IMR-90 (cell line): ENCODE results near the gene NGB. TPM values are rescaled to one million over a fixed set of nuclear protein-coding genes. Genes with fewer than 3 reads are reported as not detected.

Experiments
- ATAC-seq: fragments of 200-7000 bp; cut with Tn5 transposase; 2 replicates; pipeline ENCODE4 v1.9.1; 2020; ENCODE audit warnings: low read depth, mild to moderate bottlenecking, moderate library complexity
- BruUV-seq: library from RNA; stranded (reverse); fragments of 400-500 nt; replicated peaks from 2 replicates; lab custom pipeline; 2021; lab: Mats Ljungman, UMichigan
- CTCF ChIA-PET: fragments of 300-600 bp; formaldehyde crosslinking; extraction: SDS; loops from one replicate; lab custom pipeline; 2021; ENCODE audit warnings: antibody characterized with exemption; lab: Yijun Ruan, JAX
- POLR2A ChIA-PET: fragments of 300-600 bp; sonication (Branson Sonifier 250); formaldehyde crosslinking; loops from one replicate; lab custom pipeline; 2022; ENCODE audit warnings: antibody characterized with exemption; ENCODE audit not compliant: unreplicated experiment; lab: Charles Lee
- DNase-seq: peaks from one replicate; pipeline ENCODE4 v3.0.0; 2013
- H2AFZ ChIP-seq: replicated peaks from 2 replicates; pipeline ENCODE3; 2013; ENCODE audit warnings: low read length, mild to moderate bottlenecking; ENCODE audit not compliant: poor library complexity
- H2AK5ac ChIP-seq: 2 replicates; pipeline ENCODE4 v1.6.1; 2013; ENCODE audit warnings: low read depth, low read length, inconsistent platforms
- H2AK9ac ChIP-seq: replicated peaks from 2 replicates; pipeline ENCODE3; 2013; ENCODE audit warnings: mild to moderate bottlenecking, low read depth, low read length, moderate library complexity; ENCODE audit not compliant: poor library complexity
- H2BK120ac ChIP-seq: 2 replicates; pipeline ENCODE4 v1.6.1; 2013; ENCODE audit warnings: low read depth, low read length, inconsistent platforms
- H2BK15ac ChIP-seq: 3 replicates; pipeline ENCODE4 v1.6.1; 2013; ENCODE audit warnings: low read depth, low read length, inconsistent platforms
- H2BK20ac ChIP-seq: 2 replicates; pipeline ENCODE4 v1.6.1; 2013; ENCODE audit warnings: low read depth, mild to moderate bottlenecking, inconsistent platforms, low read length, moderate library complexity
- H2BK5ac ChIP-seq: 2 replicates; pipeline ENCODE4 v1.6.1; 2013; ENCODE audit warnings: mild to moderate bottlenecking, low read depth, low read length, inconsistent platforms; ENCODE audit not compliant: poor library complexity, severe bottlenecking
- H3K14ac ChIP-seq: replicated peaks from 2 replicates; pipeline ENCODE4 v1.6.1; 2013; ENCODE audit warnings: low read depth, low read length, inconsistent platforms
- H3K18ac ChIP-seq: 2 replicates; pipeline ENCODE4 v1.6.1; 2013; ENCODE audit warnings: low read depth, low read length, control low read depth
- H3K23ac ChIP-seq: 2 replicates; pipeline ENCODE4 v1.6.1; 2013; ENCODE audit warnings: low read depth, low read length, inconsistent platforms
- H3K27ac ChIP-seq: 2 replicates; pipeline ENCODE4 v1.5.1; 2013; ENCODE audit warnings: mild to moderate bottlenecking, control low read depth, low read length; ENCODE audit not compliant: insufficient read depth
- H3K27me3 ChIP-seq: 2 replicates; pipeline ENCODE4 v1.6.1; 2013; ENCODE audit warnings: low read length; ENCODE audit not compliant: control insufficient read depth, insufficient read depth
- H3K36me3 ChIP-seq: 2 replicates; pipeline ENCODE4 v1.6.1; 2013; ENCODE audit warnings: low read length, mixed read lengths; ENCODE audit not compliant: control insufficient read depth, insufficient read depth
- H3K4ac ChIP-seq: 2 replicates; pipeline ENCODE4 v1.6.1; 2013; ENCODE audit warnings: low read depth, low read length, inconsistent platforms
- H3K4me1 ChIP-seq: 2 replicates; pipeline ENCODE4 v1.6.1; 2013; ENCODE audit warnings: low read length, mixed read lengths; ENCODE audit not compliant: control insufficient read depth, insufficient read depth
- H3K4me2 ChIP-seq: 2 replicates; pipeline ENCODE4 v1.6.1; 2013; ENCODE audit warnings: low read depth, mild to moderate bottlenecking, control low read depth, low read length, moderate library complexity
- H3K4me3 ChIP-seq: 2 replicates; pipeline ENCODE4 v1.5.1; 2013; ENCODE audit warnings: low read depth, mild to moderate bottlenecking, control low read depth, low read length, moderate library complexity; ENCODE audit not compliant: insufficient read depth
- H3K56ac ChIP-seq: 2 replicates; pipeline ENCODE4 v1.6.1; 2013; ENCODE audit warnings: low read length, inconsistent platforms; ENCODE audit not compliant: insufficient read depth; ENCODE audit errors: extremely low read depth
- H3K79me1 ChIP-seq, 2 experiments: 2 replicates each; pipeline ENCODE4 v1.6.1; 2013; ENCODE audit warnings: low read length in 2 of 2, inconsistent platforms in 1 of 2, low read depth in 1 of 2
- H3K9ac ChIP-seq: 2 replicates; pipeline ENCODE4 v1.6.1; 2013; ENCODE audit warnings: low read depth, low read length, control low read depth
- H3K9me1 ChIP-seq: 2 replicates; pipeline ENCODE4 v1.6.1; 2013; ENCODE audit warnings: low read length, inconsistent platforms; ENCODE audit not compliant: insufficient read depth
- H3K9me3 ChIP-seq: 2 replicates; pipeline ENCODE4 v1.6.1; 2013; ENCODE audit warnings: low read length; ENCODE audit not compliant: control insufficient read depth, insufficient read depth
- H4K20me1 ChIP-seq: 2 replicates; pipeline ENCODE4 v1.6.1; 2013; ENCODE audit warnings: low read length, inconsistent platforms; ENCODE audit not compliant: insufficient read depth
- H4K5ac ChIP-seq: 2 replicates; pipeline ENCODE4 v1.6.1; 2013; ENCODE audit warnings: mild to moderate bottlenecking, low read depth, low read length, control low read depth
- H4K8ac ChIP-seq, 2 experiments: 2 replicates each; pipeline ENCODE4 v1.6.1; 2013; ENCODE audit warnings: low read depth in 2 of 2, low read length in 2 of 2, control low read depth in 1 of 2, inconsistent platforms in 1 of 2
- H4K91ac ChIP-seq: 2 replicates; pipeline ENCODE4 v1.6.1; 2013; ENCODE audit warnings: low read depth, low read length, inconsistent platforms; ENCODE audit not compliant: insufficient read depth
- BHLHE40 ChIP-seq: fragments of 150-350 bp; IDR thresholded peaks from 2 replicates; pipeline ENCODE4 v1.6.1; 2016; ENCODE audit warnings: mild to moderate bottlenecking, low read depth, low read length
- CEBPB ChIP-seq: IDR thresholded peaks from 2 replicates; pipeline ENCODE4 v1.6.1; 2012; ENCODE audit warnings: low read depth, low read length, improper control_type of control experiment
- CHD1 ChIP-seq: IDR thresholded peaks from 2 replicates; pipeline ENCODE4 v1.6.1; 2012; ENCODE audit warnings: low read depth, low read length, improper control_type of control experiment
- CTCF ChIP-seq: conservative IDR thresholded peaks from 2 replicates; pipeline ENCODE4 v1.5.1; 2012; ENCODE audit warnings: mild to moderate bottlenecking, low read depth, low read length, improper control_type of control experiment
- ELK1 ChIP-seq: fragments of 150-350 bp; IDR thresholded peaks from 2 replicates; pipeline ENCODE4 v1.6.1; 2016; ENCODE audit warnings: low read depth, mild to moderate bottlenecking, low read length, moderate library complexity, borderline replicate concordance
- FOS ChIP-seq: fragments of 150-350 bp; IDR thresholded peaks from 2 replicates; pipeline ENCODE4 v1.6.1; 2016; ENCODE audit warnings: low read depth, low read length
- MAFK ChIP-seq: IDR thresholded peaks from 2 replicates; pipeline ENCODE4 v1.6.1; 2012; ENCODE audit warnings: low read depth, low read length, improper control_type of control experiment
- MAZ ChIP-seq: IDR thresholded peaks from 2 replicates; pipeline ENCODE4 v1.6.1; 2012; ENCODE audit warnings: low read depth, mild to moderate bottlenecking, low read length, improper control_type of control experiment, moderate library complexity, borderline replicate concordance
- NFE2L2 ChIP-seq: fragments of 150-350 bp; IDR thresholded peaks from 2 replicates; pipeline ENCODE4 v1.6.1; 2016; ENCODE audit warnings: low read depth, mild to moderate bottlenecking, low read length
- POLR2A ChIP-seq: IDR thresholded peaks from 2 replicates; pipeline ENCODE4 v1.6.1; 2012; ENCODE audit warnings: mild to moderate bottlenecking, low read depth, low read length
- RAD21 ChIP-seq: IDR thresholded peaks from 2 replicates; pipeline ENCODE4 v1.6.1; 2012; ENCODE audit warnings: low read length, improper control_type of control experiment
- RCOR1 ChIP-seq: IDR thresholded peaks from 2 replicates; pipeline ENCODE4 v1.6.1; 2012; ENCODE audit warnings: mild to moderate bottlenecking, low read length, improper control_type of control experiment; ENCODE audit not compliant: insufficient replicate concordance
- RFX5 ChIP-seq: IDR thresholded peaks from 2 replicates; pipeline ENCODE4 v1.8.0; 2012; ENCODE audit warnings: low read depth, mild to moderate bottlenecking, low read length, moderate library complexity
- SMC3 ChIP-seq: fragments of 150-350 bp; IDR thresholded peaks from 2 replicates; pipeline ENCODE4 v1.6.1; 2016; ENCODE audit warnings: low read depth, mild to moderate bottlenecking, antibody characterized with exemption, low read length, moderate library complexity
- USF2 ChIP-seq: fragments of 150-350 bp; IDR thresholded peaks from 2 replicates; pipeline ENCODE4 v1.6.1; 2017; ENCODE audit warnings: mild to moderate bottlenecking, antibody characterized with exemption, low read length, low read depth
- WGBS, 2 experiments: methylation state at CpG; one replicate each; pipeline versions ENCODE4 v1.1.5 to v1.1.7; 2013; ENCODE audit warnings: missing lambda C conversion rate in 2 of 2; ENCODE audit not compliant: insufficient read length in 1 of 2; ENCODE audit errors: extremely low coverage in 2 of 2; 5-methylcytosine and 5-hydroxymethylcytosine counted together
- dilution Hi-C: fragments of 300-500 bp; cut with HindIII; formaldehyde crosslinking; loops from one replicate; pipeline ENCODE4 v1.14.3; 2018; ENCODE audit warnings: low sequenced_read_pairs; ENCODE audit not compliant: unreplicated experiment
- in situ Hi-C: fragments of 300-500 bp; cut with MboI; formaldehyde crosslinking; loops from 3 replicates; pipeline ENCODE4 v1.14.3; 2019; ENCODE audit warnings: low sequenced_read_pairs, inconsistent platforms, mixed read lengths
- intact Hi-C: fragments of 100-400 bp; cut with micrococcal nuclease; formaldehyde crosslinking; loops from 2 replicates; pipeline ENCODE4 v1.10.0; 2022
- polyA plus RNA-seq, 3 experiments: library from polyadenylated mRNA; depleted of rRNA; stranded (reverse); fragments of >200 nt; gene quantifications; 2 replicates each; pipeline ENCODE4 v1.2.3, GENCODE V29; 2012; ENCODE audit warnings: low replicate concordance in 1 of 3
- total RNA-seq: library from RNA; depleted of rRNA; stranded (reverse); fragments of >200 nt; gene quantifications from 2 replicates; pipeline ENCODE4 v1.2.3, GENCODE V29; 2012

The NGB gene
- total and polyA plus RNA-seq, 2 of the 4 experiments (the other 2 are of a cell fraction) = not detected

GRCh38 chr14:77253333-77254190 is 17.4 kb downstream of the NGB start:
- ATAC-seq = no peak
- no peak overlapping the region for H2BK15ac ChIP-seq
- no peak overlapping the region for H3K56ac ChIP-seq
- H4K91ac ChIP-seq = no peak overlapping the region
- H4K5ac ChIP-seq = no peak overlapping the region
- no peak for DNase-seq
- H3K18ac ChIP-seq = no peak overlapping the region
- no peaks in the 10 kb centered on the region for H3K4me1 ChIP-seq
- no peak overlapping the region for H3K27ac ChIP-seq
- H3K23ac ChIP-seq = no peak overlapping the region
- H3K4ac ChIP-seq = no peak overlapping the region
- no peak overlapping the region for H2AK5ac ChIP-seq
- H2BK20ac ChIP-seq = no peak overlapping the region
- no peak overlapping the region for H2BK120ac ChIP-seq
- no peaks in the 10 kb centered on the region for H3K9me3 ChIP-seq
- H2AFZ ChIP-seq = no peak overlapping the region
- H3K36me3 ChIP-seq = no peaks in the 10 kb centered on the region
- CTCF ChIA-PET = no interaction called here
- H3K79me1 ChIP-seq = no peaks in the 10 kb centered on the region
- no peak overlapping the region for H4K8ac ChIP-seq
- H3K27me3 ChIP-seq = peaks cover 14% of the 10 kb centered on the region
- intact Hi-C loops = no loop called here
- BruUV-seq = no TSS peak
- no peak overlapping the region for H3K4me2 ChIP-seq
- no peak overlapping the region for H2BK5ac ChIP-seq
- no peaks in the 10 kb centered on the region for H4K20me1 ChIP-seq
- WGBS, 2 experiments = 44% methylated on average over 10 of the region's 20 CpGs; no CpG with 5 or more reads in 1 of the 2 experiments
- in situ Hi-C loops = no loop called here
- no peak overlapping the region for H3K14ac ChIP-seq
- no peak overlapping the region for H3K4me3 ChIP-seq
- no peak overlapping the region for H2AK9ac ChIP-seq
- H3K9me1 ChIP-seq = no peaks in the 10 kb centered on the region
- POLR2A ChIA-PET = no interaction called here
- dilution Hi-C loops = no loop called here
- H3K9ac ChIP-seq = no peak overlapping the region
- TF ChIP-seq CTCF (no peak), RAD21 (no peak), ELK1 (no peak), FOS (no peak), RCOR1 (no peak), USF2 (no peak), CEBPB (no peak), POLR2A (no peak), NFE2L2 (no peak), MAZ (no peak), BHLHE40 (no peak), CHD1 (no peak), MAFK (no peak), RFX5 (no peak), SMC3 (no peak)
